Loucy (cell line): ENCODE data around the gene ALKBH7.

Source experiments
- CTCF ChIP-seq: fragments of 200-600 bp; sonication (generic); conservative IDR thresholded peaks from 2 replicates; pipeline ENCODE4 v1.5.1; 2014; ENCODE audit warnings: mild to moderate bottlenecking, antibody characterized with exemption, low read length
- EZH2phosphoT487 ChIP-seq: fragments of 200-600 bp; IDR thresholded peaks from 2 replicates; pipeline ENCODE4 v1.6.1; 2018; ENCODE audit warnings: antibody characterized with exemption, mild to moderate bottlenecking, moderate library complexity, borderline replicate concordance

GRCh38 chr19:6392221-6393073 is 19.9 kb downstream of the ALKBH7 start:
- TF ChIP-seq CTCF: no peak
- no peak for TF ChIP-seq EZH2phosphoT487
